HCT116 (cell line): Measurements from ENCODE around the gene LCN15.

ENCODE experiments used
- CEBPB ChIP-seq: IDR thresholded peaks from 2 replicates; pipeline ENCODE4 v1.6.1; 2012; ENCODE audit warnings: low read depth
- EZH2 ChIP-seq: fragments of 200-600 bp; sonication (generic); IDR thresholded peaks from 2 replicates; pipeline ENCODE4 v1.6.1; 2017; ENCODE audit warnings: antibody characterized with exemption, mixed run types
- POLR2A ChIP-seq: IDR thresholded peaks from 2 replicates; pipeline ENCODE4 v1.7.0; 2011; ENCODE audit warnings: borderline replicate concordance; ENCODE audit not compliant: insufficient read depth, insufficient read length; ENCODE audit errors: extremely low read depth
- RAD21 ChIP-seq: IDR thresholded peaks from 2 replicates; pipeline ENCODE4 v1.6.1; 2012; ENCODE audit warnings: low read depth, mild to moderate bottlenecking
- SP1 ChIP-seq: IDR thresholded peaks from 2 replicates; pipeline ENCODE4 v1.6.1; 2012; ENCODE audit warnings: low read depth
- ZFX ChIP-seq: fragments of 450-650 bp; IDR thresholded peaks from 2 replicates; pipeline ENCODE4 v1.6.1; 2017
- TF ChIP-seq, protein P1 (sequence below): IDR thresholded peaks from 2 replicates; pipeline ENCODE4 v1.6.1; 2012
- TF ChIP-seq, protein P2 (sequence below), 3 experiments: fragments of 200-600 bp in 1 of 3; sonication (generic) in 1 of 3; IDR thresholded peaks in 2 of 3; conservative IDR thresholded peaks in 1 of 3; 2 replicates each; pipeline ENCODE4 v1.5.1; 2012 to 2017; ENCODE audit warnings: low read depth in 2 of 3, low read length in 2 of 3, antibody characterized with exemption in 1 of 3, borderline replicate concordance in 1 of 3, control low read depth in 1 of 3, mild to moderate bottlenecking in 1 of 3, mixed read lengths in 1 of 3, mixed run types in 1 of 3, moderate library complexity in 1 of 3; ENCODE audit not compliant: insufficient read depth in 1 of 3
- TF ChIP-seq, protein P3 (sequence below): IDR thresholded peaks from 2 replicates; pipeline ENCODE4 v1.6.1; 2012
- TF ChIP-seq, protein P4 (sequence below): IDR thresholded peaks from 2 replicates; pipeline ENCODE4 v1.6.1; 2012; ENCODE audit warnings: low read depth

DNA sequence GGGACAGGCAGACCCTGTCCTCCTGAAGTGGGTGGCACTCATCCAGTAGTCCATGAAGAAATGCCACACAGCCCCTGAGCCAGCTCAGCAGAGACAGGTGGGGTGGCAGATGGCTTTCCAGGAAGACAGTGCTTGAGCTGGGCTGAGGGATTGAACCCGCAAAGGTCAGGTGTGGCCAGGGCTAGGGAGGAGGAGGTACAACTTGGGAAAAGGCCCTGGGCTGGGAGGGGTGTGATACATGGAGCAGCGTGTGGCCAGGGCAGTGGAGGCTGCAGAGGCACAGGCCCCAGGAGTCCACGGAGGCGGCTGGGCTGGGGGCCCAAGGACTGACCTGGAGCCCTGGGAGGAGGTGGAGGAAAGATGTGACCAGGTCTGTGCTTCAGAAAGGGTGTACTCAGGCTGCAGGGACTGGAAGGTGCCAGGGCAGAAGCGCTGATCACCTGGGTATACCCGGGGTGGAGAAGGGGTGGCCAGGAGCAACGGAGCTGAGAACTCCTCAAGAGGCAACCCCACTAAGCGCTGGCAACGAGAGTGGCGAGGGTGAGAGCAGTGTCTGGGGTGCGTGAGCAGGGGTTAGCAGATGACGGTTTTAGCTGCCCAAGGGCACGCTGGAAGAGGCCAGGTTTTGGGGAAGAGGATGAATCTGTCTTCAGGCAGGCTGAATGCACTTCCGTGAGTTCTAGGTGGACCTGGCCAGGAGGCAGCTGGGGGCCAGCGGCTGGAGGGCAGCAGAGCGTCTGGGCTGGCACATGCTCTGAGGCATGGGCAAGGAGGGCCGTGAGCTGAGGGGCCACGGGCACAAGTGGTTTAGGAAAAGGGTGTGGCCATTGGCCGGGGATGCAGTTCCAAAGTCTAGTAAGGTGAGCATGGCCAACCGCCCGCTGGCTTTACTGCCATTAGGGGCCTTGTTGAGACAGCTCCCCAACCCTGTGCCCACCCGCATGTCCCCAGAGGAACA is 39.5 kb upstream of the LCN15 start:
- TF ChIP-seq POLR2A (no peak), SP1 (no peak), CEBPB (no peak), RAD21 (no peak), ZFX (no peak), EZH2 (no peak)
- TF ChIP-seq, protein P1, sequence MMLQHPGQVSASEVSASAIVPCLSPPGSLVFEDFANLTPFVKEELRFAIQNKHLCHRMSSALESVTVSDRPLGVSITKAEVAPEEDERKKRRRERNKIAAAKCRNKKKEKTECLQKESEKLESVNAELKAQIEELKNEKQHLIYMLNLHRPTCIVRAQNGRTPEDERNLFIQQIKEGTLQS = no peak
- TF ChIP-seq, protein P2, sequence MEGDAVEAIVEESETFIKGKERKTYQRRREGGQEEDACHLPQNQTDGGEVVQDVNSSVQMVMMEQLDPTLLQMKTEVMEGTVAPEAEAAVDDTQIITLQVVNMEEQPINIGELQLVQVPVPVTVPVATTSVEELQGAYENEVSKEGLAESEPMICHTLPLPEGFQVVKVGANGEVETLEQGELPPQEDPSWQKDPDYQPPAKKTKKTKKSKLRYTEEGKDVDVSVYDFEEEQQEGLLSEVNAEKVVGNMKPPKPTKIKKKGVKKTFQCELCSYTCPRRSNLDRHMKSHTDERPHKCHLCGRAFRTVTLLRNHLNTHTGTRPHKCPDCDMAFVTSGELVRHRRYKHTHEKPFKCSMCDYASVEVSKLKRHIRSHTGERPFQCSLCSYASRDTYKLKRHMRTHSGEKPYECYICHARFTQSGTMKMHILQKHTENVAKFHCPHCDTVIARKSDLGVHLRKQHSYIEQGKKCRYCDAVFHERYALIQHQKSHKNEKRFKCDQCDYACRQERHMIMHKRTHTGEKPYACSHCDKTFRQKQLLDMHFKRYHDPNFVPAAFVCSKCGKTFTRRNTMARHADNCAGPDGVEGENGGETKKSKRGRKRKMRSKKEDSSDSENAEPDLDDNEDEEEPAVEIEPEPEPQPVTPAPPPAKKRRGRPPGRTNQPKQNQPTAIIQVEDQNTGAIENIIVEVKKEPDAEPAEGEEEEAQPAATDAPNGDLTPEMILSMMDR (IDR thresholded peaks at IDR 0.05 in 2 of 3, conservative IDR thresholded peaks at IDR 0.05 in 1 of 3; ENCODE audit: borderline replicate concordance in 1 of 3, insufficient read depth in 1 of 3, low read depth in 2 of 3, low read length in 2 of 3) = no peak
- TF ChIP-seq, protein P3, sequence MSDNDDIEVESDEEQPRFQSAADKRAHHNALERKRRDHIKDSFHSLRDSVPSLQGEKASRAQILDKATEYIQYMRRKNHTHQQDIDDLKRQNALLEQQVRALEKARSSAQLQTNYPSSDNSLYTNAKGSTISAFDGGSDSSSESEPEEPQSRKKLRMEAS = no peak
- TF ChIP-seq, protein P4, sequence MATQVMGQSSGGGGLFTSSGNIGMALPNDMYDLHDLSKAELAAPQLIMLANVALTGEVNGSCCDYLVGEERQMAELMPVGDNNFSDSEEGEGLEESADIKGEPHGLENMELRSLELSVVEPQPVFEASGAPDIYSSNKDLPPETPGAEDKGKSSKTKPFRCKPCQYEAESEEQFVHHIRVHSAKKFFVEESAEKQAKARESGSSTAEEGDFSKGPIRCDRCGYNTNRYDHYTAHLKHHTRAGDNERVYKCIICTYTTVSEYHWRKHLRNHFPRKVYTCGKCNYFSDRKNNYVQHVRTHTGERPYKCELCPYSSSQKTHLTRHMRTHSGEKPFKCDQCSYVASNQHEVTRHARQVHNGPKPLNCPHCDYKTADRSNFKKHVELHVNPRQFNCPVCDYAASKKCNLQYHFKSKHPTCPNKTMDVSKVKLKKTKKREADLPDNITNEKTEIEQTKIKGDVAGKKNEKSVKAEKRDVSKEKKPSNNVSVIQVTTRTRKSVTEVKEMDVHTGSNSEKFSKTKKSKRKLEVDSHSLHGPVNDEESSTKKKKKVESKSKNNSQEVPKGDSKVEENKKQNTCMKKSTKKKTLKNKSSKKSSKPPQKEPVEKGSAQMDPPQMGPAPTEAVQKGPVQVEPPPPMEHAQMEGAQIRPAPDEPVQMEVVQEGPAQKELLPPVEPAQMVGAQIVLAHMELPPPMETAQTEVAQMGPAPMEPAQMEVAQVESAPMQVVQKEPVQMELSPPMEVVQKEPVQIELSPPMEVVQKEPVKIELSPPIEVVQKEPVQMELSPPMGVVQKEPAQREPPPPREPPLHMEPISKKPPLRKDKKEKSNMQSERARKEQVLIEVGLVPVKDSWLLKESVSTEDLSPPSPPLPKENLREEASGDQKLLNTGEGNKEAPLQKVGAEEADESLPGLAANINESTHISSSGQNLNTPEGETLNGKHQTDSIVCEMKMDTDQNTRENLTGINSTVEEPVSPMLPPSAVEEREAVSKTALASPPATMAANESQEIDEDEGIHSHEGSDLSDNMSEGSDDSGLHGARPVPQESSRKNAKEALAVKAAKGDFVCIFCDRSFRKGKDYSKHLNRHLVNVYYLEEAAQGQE = no peak
